Activated CD8-positive, alpha-beta T cell treated with anti-CD3 and anti-CD28 coated beads for 36 hours (primary cell): ENCODE data around the gene MEGF9. TPM values are rescaled to one million over a fixed set of nuclear protein-coding genes. Genes with fewer than 3 reads are reported as not detected.

Source experiments
- ATAC-seq: fragments of 200-7000 bp; cut with Tn5 transposase; one replicate; pipeline ENCODE4 v1.10.0; 2021; ENCODE audit warnings: mild to moderate bottlenecking, moderate library complexity
- CTCF ChIA-PET: fragments of 350-600 bp; sonication (Branson Sonifier 250); formaldehyde crosslinking; loops from one replicate; lab custom pipeline; 2021; ENCODE audit warnings: antibody characterized with exemption; lab: Charles Lee
- POLR2A ChIA-PET: fragments of 350-600 bp; sonication (Branson Sonifier 250); formaldehyde crosslinking; loops from one replicate; lab custom pipeline; 2021; ENCODE audit warnings: antibody characterized with exemption; lab: Charles Lee
- DNase-seq: peaks from one replicate; pipeline ENCODE4 v3.0.0-alpha.2; 2020
- H3K27ac Mint-ChIP-seq: one replicate; pipeline ENCODE4 v1.8.0; 2021; ENCODE audit warnings: mild to moderate bottlenecking, mixed read lengths
- H3K27me3 Mint-ChIP-seq: one replicate; pipeline ENCODE4 v1.8.0; 2021; ENCODE audit warnings: mixed read lengths
- H3K36me3 Mint-ChIP-seq: one replicate; pipeline ENCODE4 v1.8.0; 2021; ENCODE audit warnings: low read depth, mixed read lengths
- H3K4me1 Mint-ChIP-seq: one replicate; pipeline ENCODE4 v1.8.0; 2021; ENCODE audit warnings: low read depth, mixed read lengths
- H3K4me3 Mint-ChIP-seq: one replicate; pipeline ENCODE4 v1.8.0; 2021; ENCODE audit warnings: mild to moderate bottlenecking, moderate library complexity, mixed read lengths
- H3K9me3 Mint-ChIP-seq: one replicate; pipeline ENCODE4 v1.8.0; 2021; ENCODE audit warnings: mixed read lengths
- CTCF ChIP-seq: fragments of 200-600 bp; IDR thresholded peaks from one replicate; pipeline ENCODE4 v1.8.0; 2022; ENCODE audit warnings: antibody characterized with exemption, mild to moderate bottlenecking
- intact Hi-C: fragments of 100-400 bp; cut with micrococcal nuclease; formaldehyde crosslinking; loops from one replicate; pipeline ENCODE4 v1.10.0; 2022
- total RNA-seq, 2 experiments: library from RNA; stranded (reverse); gene quantifications; one replicate each; pipeline ENCODE4 v1.2.3, GENCODE V29; 2021

The MEGF9 gene
- total RNA-seq, 2 experiments from 2014 or later = 3.0 to 3.2 TPM

GRCh38 chr9:120694559-120694958 is 19.7 kb downstream of the MEGF9 start:
- no peak overlapping the region for H3K4me3 Mint-ChIP-seq
- peaks cover 28% of the 10 kb centered on the region for H3K4me1 Mint-ChIP-seq
- no peaks in the 10 kb centered on the region for H3K36me3 Mint-ChIP-seq
- ATAC-seq = peak; percentile 77
- ChIA-PET POLR2A (interaction anchor here (0.8 kb wide), 1 partner anchor 20 kb away, joined by 3 read pairs; the partner anchor contains the start of gene MEGF9), CTCF (interaction anchor here (0.7 kb wide), 1 partner anchor 287 kb away, joined by 3 read pairs; no protein-coding TSS in a partner anchor)
- intact Hi-C loops = no loop called here
- no peak for TF ChIP-seq CTCF
- no peaks in the 10 kb centered on the region for H3K9me3 Mint-ChIP-seq
- no peak overlapping the region for H3K27ac Mint-ChIP-seq
- no peak for DNase-seq
- H3K27me3 Mint-ChIP-seq = no peaks in the 10 kb centered on the region

DNA sequence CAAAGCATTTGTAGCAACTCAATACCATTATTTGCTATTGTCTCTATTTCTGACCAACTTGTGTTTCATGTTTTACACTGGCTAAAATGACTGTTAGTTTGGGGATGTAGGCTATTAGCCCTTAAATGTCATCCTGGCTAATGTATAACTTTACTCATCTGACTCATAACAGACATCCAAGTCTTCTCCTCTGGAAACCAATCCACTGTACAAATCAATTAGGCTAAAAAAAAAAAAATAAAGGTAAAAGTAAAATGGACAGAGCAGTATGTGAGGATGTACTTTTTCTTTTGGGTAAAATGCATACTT is 20.6 kb downstream of the MEGF9 start:
- no peaks in the 10 kb centered on the region for H3K36me3 Mint-ChIP-seq
- ATAC-seq (no peak), DNase-seq (no peak)
- H3K27ac Mint-ChIP-seq = no peak overlapping the region
- H3K4me1 Mint-ChIP-seq = peaks cover 28% of the 10 kb centered on the region
- intact Hi-C loops = no loop called here
- ChIA-PET POLR2A (interaction anchor here (0.8 kb wide), 1 partner anchor 21 kb away, joined by 3 read pairs; the partner anchor contains the start of gene MEGF9), CTCF (interaction anchor here (0.7 kb wide), 1 partner anchor 288 kb away, joined by 3 read pairs; no protein-coding TSS in a partner anchor)
- no peaks in the 10 kb centered on the region for H3K27me3 Mint-ChIP-seq
- no peak for TF ChIP-seq CTCF
- no peaks in the 10 kb centered on the region for H3K9me3 Mint-ChIP-seq
- no peak overlapping the region for H3K4me3 Mint-ChIP-seq

GRCh38 chr9:120692901-120693699 is 21.2 kb downstream of the MEGF9 start:
- DNase-seq (no peak), ATAC-seq (peak; percentile 50)
- ChIA-PET CTCF (no interaction called here), POLR2A (no interaction called here)
- H3K36me3 Mint-ChIP-seq = no peaks in the 10 kb centered on the region
- H3K4me1 Mint-ChIP-seq = peaks cover 28% of the 10 kb centered on the region
- no peak overlapping the region for H3K27ac Mint-ChIP-seq
- H3K4me3 Mint-ChIP-seq = no peak overlapping the region
- intact Hi-C loops = no loop called here
- no peaks in the 10 kb centered on the region for H3K27me3 Mint-ChIP-seq
- TF ChIP-seq CTCF = no peak
- no peaks in the 10 kb centered on the region for H3K9me3 Mint-ChIP-seq

GRCh38 chr9:120690372-120690771 is 23.9 kb downstream of the MEGF9 start:
- DNase-seq = no peak
- H3K4me3 Mint-ChIP-seq = no peak overlapping the region
- ATAC-seq = no peak
- POLR2A ChIA-PET = interaction anchor here (1.1 kb wide), 1 partner anchor 9 kb away, joined by 3 read pairs; no protein-coding TSS in a partner anchor
- CTCF ChIA-PET = interaction anchor here (1.2 kb wide), 1 partner anchor 78 kb away, joined by 3 read pairs; no protein-coding TSS in a partner anchor
- TF ChIP-seq CTCF = no peak
- intact Hi-C loops = no loop called here
- H3K9me3 Mint-ChIP-seq = no peaks in the 10 kb centered on the region
- peaks cover 25% of the 10 kb centered on the region for H3K4me1 Mint-ChIP-seq
- H3K36me3 Mint-ChIP-seq = peaks cover 1% of the 10 kb centered on the region
- no peaks in the 10 kb centered on the region for H3K27me3 Mint-ChIP-seq
- no peak overlapping the region for H3K27ac Mint-ChIP-seq

DNA sequence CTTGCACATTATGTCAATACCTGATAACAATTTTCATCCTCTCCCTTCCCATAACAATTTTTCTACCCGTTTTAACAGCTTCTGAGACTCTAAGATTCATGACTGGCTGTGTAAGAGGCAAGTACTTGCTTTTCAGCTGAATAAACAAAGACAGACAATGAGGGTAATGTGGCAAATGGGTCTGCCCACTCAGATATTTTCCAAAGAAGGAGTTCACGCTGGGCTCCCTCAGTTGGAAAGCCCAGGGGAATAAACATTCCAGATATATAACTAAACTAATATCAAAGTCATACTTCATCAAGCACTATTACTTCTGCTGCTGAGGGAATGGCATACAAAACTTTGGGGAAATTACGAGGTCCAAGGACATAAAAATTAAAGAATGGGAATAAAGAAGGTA is 24.4 kb downstream of the MEGF9 start:
- TF ChIP-seq CTCF = no peak
- CTCF ChIA-PET = interaction anchor here (1.2 kb wide), 1 partner anchor 78 kb away, joined by 3 read pairs; no protein-coding TSS in a partner anchor
- POLR2A ChIA-PET = interaction anchor here (1.1 kb wide), 1 partner anchor 9 kb away, joined by 3 read pairs; no protein-coding TSS in a partner anchor
- Mint-ChIP-seq H3K27ac (no peak overlapping the region), H3K36me3 (peaks cover 1% of the 10 kb centered on the region), H3K9me3 (no peaks in the 10 kb centered on the region), H3K27me3 (no peaks in the 10 kb centered on the region), H3K4me3 (no peak overlapping the region), H3K4me1 (peaks cover 23% of the 10 kb centered on the region)
- intact Hi-C loops = no loop called here
- ATAC-seq (no peak), DNase-seq (no peak)
